HG03025 (cell line): ENCODE results near the gene MLKL.
"Not testable (repeated sequence)": the region's sequence is repeated elsewhere in the genome, so short reads cannot be mapped to it uniquely, and the experiment has no call there.

Experiments
- ATAC-seq: cut with Tn5 transposase; IDR thresholded peaks from one replicate; pipeline ENCODE4 v1.9.1; 2021; ENCODE audit warnings: mild to moderate bottlenecking, moderate library complexity; ENCODE audit not compliant: unreplicated experiment, low FRiP score

The MLKL gene

GRCh38 chr16:74654536-74655050 is 46.1 kb downstream of the MLKL start:
- ATAC-seq, result no peak

- not testable (repeated sequence) for ATAC-seq
Observed at GRCh38 chr16:74652883-74653282, 47.8 kb downstream of the MLKL start.

DNA sequence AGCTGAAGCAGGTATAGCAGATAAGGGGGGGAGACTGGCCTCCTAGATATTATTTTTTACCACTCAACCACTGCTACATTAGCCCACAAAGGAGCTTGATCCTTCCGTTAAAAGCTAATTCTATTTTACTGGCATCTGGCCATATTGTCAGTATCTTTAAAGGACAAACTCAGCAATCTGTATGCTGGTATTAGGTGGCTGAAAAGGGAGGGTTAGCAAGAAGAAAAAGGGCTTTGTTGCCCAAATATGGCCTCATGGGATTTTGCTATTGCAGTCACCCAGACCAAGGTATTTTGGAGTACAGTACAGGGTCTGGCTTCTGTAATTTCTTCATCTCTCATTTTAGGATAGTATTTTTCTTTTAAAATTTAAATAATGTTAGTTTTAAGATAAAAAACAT is 48.4 kb downstream of the MLKL start:
- ATAC-seq, result no peak

GRCh38 chr16:74651841-74652240 is 48.8 kb downstream of the MLKL start:
- ATAC-seq, result no peak

- ATAC-seq, result no peak
Observed at GRCh38 chr16:74650966-74651567, 49.6 kb downstream of the MLKL start.

DNA sequence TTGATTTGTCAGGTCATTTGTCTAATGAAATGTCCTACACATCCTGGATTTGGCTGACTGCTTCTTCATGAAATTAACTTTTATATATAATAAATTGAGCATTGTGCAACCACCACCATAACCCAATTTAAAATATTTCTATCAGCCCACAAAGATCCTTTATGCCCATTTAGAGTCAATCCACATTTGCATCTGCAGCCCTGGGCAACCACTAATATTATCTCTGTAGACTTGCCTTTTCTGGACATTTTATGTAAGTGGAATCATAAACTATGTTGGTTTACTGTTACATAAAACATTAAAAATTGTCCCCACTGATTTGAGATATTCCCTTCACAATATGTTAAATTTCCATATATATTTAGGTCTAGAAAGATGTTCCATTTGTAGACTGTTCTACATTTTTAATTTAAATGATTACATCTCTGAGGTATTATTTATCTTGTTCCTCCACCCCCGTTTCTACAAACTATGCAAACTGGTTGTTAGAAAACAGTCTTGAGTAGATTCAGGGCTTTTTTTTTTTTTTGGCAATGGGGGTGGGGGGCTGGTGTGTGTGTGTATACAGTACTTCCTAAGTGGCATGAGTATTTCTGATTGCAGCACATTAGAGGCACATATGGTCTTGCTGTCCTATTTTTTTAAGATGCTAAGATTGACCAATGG is 50.7 kb downstream of the MLKL start:
- no peak for ATAC-seq

DNA sequence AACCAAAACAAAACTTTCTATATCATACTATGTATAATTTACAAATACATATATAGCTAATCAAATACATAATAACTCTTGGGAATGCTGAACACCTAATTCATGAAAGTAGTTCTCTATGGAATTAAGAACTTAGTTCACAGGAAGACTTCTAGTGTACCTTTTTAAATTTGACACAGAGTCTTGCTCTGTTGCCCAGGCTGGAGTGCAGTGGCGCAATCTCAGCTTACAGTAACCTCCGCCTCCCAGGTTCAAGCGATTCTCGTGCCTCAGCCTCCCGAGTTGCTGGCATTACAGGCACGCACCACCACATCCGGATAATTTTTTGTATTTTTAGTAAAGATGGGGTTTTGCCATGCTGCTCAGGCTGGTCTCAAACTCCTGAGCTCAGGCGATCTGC is 58.7 kb downstream of the MLKL start:
- ATAC-seq, result no peak

- ATAC-seq, result no peak
Observed at GRCh38 chr16:74637742-74638453, 62.8 kb downstream of the MLKL start.

GRCh38 chr16:74635303-74635702 is 65.4 kb downstream of the MLKL start:
- ATAC-seq, result no peak

DNA sequence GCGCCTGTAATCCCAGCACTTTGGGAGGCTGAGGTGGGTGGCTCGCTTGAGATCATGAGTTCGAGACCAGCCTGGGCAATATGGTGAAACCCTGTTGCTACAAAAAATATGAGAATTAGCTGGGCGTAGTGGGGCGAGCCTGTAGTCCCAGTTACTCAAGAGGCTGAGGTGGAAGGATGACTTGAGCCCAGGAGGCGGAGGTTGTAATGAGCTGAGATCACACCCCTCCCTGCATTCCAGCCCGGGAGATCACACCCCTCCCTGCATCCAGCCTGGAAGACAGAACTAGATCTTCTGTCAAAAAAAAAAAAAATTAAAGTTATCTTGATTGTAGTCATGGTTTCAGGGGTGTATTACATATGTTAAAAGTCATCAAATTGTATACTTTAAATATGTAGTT is 67.0 kb downstream of the MLKL start:
- ATAC-seq, result no peak

DNA sequence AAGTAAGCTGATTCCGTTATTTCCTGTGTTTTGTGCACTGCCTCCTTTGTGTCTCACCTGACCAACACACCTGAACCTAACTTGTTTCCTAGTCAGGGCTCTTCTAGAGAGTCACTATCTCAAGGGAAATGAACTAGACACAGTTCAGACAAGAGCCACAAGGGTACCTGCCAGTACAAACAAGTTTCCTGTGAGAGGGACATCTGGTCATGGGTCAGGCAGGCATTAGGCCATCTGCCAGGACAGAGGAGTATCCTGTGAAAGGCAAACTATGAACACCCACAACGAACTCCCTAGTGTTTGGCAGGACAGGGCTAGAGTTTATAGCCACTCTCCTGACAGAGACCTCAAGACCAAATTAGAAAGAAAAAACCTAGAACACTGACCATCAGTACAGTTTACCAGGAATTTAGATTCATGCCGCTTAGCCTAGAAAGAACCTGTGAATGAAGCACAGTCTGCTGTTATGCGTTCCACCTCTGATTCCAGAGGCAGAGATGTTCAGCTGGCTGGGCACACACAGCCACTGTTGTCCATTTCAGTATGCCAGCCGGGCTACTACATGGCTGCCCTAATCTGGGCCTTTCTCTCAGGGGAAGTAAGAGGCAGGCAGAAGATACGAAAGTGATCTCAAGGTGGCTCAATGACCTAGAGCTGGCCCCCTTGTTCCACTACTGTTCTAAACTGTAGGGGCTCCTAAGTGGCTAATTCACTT is 73.0 kb downstream of the MLKL start:
- ATAC-seq, result no peak

- no peak for ATAC-seq
Observed at GRCh38 chr16:74626741-74627416, 73.8 kb downstream of the MLKL start.

DNA sequence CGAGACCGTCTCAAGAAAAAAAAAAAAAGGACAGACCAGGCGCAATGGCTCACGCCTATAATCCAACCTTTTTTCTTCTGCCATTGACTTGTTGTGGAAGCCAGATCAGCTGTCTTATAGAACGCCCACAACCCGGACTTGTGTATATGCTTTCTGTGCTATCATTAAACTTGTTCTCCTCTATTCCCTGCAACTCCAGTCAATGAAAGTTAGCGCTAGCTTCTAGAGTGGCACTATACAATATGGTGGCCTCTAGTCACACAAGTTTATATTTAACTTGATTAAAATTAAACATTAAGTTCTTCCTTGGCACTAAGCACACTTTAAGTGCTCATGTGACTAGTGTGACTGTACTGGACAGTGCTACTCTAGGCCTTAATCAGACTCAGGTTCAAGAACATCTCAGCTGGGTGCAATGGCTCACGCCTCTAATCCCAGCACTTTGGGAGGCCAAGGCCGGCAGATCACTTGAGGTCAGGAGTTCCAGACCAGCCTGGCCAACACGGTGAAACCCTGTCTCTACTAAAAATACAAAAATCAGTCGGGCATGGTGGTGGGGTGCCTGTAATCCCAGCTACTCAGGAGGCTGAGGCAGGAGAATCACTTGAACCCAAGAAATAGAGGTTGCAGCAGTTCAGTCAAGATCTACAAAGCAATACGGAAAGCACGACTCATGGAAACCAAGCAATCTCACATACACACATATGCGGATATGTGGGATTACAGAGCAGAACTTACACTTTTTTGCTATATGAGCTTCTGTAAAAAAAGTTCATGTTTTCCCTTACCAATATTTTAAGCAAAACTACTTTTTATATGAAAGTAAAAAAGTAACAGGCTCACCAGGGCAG is 74.9 kb downstream of the MLKL start:
- no peak for ATAC-seq

GRCh38 chr16:74623839-74624235 is 76.8 kb downstream of the MLKL start:
- no peak for ATAC-seq

- ATAC-seq, result no peak
Observed at GRCh38 chr16:74623214-74623838, 77.3 kb downstream of the MLKL start.

DNA sequence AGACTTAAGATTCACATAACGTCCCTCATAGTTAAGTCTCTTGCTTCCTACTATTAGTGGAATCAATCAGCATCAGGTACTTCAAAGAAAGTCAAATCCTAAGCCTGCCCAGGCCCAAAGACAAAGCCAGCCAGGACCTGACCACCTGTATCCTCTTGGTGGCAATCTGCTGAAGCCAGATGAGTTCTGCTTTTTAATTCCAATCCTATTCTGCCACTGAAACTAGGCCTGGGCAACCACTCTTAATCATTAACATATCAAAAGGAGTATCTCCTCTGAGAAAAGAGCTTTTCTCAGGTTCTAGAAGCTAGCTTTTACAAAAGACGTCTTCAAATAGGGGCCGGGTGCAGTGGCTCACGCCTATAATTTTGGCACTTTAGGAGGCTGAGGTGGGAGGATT is 78.7 kb downstream of the MLKL start:
- ATAC-seq, result no peak
